Tibial artery (tissue), 4 donors: ENCODE results near the gene IARS1.

Experiments
- DNase-seq, 2 donors: peaks; one replicate each; pipeline ENCODE4 v3.0.0-alpha.2; 2019
- H3K27ac ChIP-seq, 2 donors: fragments of 200-600 bp; sonication (generic) in 1 of 2; 1 replicate in 1 of 2; 2 replicates in 1 of 2; pipeline ENCODE4 v1.5.1; 2018 to 2019; ENCODE audit warnings: mild to moderate bottlenecking in 1 of 2
- H3K27me3 ChIP-seq, 2 donors: fragments of 200-600 bp; sonication (generic) in 1 of 2; one replicate each; pipeline versions ENCODE4 v1.5.1 to v1.6.0; 2016 to 2019
- H3K36me3 ChIP-seq, 3 donors: fragments of 200-600 bp; sonication (generic) in 2 of 3; one replicate each; pipeline ENCODE4 v1.5.1; 2016 to 2019; ENCODE audit warnings: mild to moderate bottlenecking in 2 of 3
- H3K4me1 ChIP-seq, 4 donors: fragments of 200-600 bp; sonication (generic) in 2 of 4; 1 replicate in 3 of 4; 2 replicates in 1 of 4; pipeline ENCODE4 v1.5.1; 2016 to 2019
- H3K4me3 ChIP-seq, 2 donors: fragments of 200-600 bp; sonication (generic) in 1 of 2; 1 replicate in 1 of 2; 2 replicates in 1 of 2; pipeline ENCODE4 v1.5.1; 2018 to 2019; ENCODE audit warnings: mild to moderate bottlenecking in 2 of 2
- H3K9me3 ChIP-seq, 3 donors: fragments of 200-600 bp; sonication (generic) in 1 of 3; one replicate each; pipeline ENCODE4 v1.5.1; 2016 to 2019
- CTCF ChIP-seq, 2 experiments: fragments of 200-600 bp in 1 of 2; fragments of 450-650 bp in 1 of 2; IDR thresholded peaks; one replicate each; pipeline ENCODE4 v1.5.1; 2017 to 2019; ENCODE audit warnings: antibody characterized with exemption in 2 of 2, mild to moderate bottlenecking in 1 of 2, moderate library complexity in 1 of 2
- intact Hi-C: fragments of 100-400 bp; cut with DNase I; formaldehyde crosslinking; loops from one replicate; pipeline ENCODE4 v1.15.0; 2023; ENCODE audit warnings: low total_unique reads

Gene IARS1

GRCh38 chr9:92308893-92309292 lies 15.4 kb upstream of the IARS1 start:
- H3K27ac ChIP-seq = no peak overlapping the region
- TF ChIP-seq CTCF (IDR thresholded peaks at IDR 0.05) = no peak
- no peaks in the 10 kb centered on the region for H3K27me3 ChIP-seq
- H3K4me3 ChIP-seq = no peak overlapping the region
- H3K9me3 ChIP-seq = no peaks in the 10 kb centered on the region
- peaks cover 80 to 81% (median 80%) of the 10 kb centered on the region in 3 donors for H3K36me3 ChIP-seq
- intact Hi-C loops = loop anchor here (10.0 kb wide), 1 partner anchor 446 kb away; no protein-coding TSS in a partner anchor
- no peaks in the 10 kb centered on the region for H3K4me1 ChIP-seq
- DNase-seq = no peak

DNA sequence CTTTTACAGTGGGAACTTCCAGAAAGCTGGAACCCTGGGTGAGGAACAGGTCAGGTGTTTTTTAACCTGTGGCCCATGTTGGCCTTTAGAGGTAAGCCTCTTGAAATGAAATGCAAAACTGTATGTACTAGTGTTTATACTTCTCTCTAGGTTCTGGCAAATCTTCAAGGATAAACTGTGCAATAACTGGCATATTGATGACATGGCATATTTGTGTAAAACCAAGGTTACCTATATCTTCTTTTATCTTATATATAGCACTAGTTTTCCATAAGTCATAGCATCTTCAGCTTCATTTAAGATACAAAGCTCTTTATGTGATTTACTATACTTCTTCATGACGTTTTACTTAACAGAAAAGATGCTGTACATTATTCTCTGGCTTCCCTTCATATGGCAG lies 7.4 kb upstream of the IARS1 start:
- no peak for TF ChIP-seq CTCF (IDR thresholded peaks at IDR 0.05)
- intact Hi-C loops = loop anchor here (10.0 kb wide), 1 partner anchor 454 kb away; no protein-coding TSS in a partner anchor
- H3K4me3 ChIP-seq = no peak overlapping the region
- H3K9me3 ChIP-seq = no peaks in the 10 kb centered on the region
- peaks cover 83 to 91% (median 84%) of the 10 kb centered on the region in 3 donors for H3K36me3 ChIP-seq
- H3K4me1 ChIP-seq = no peaks in the 10 kb centered on the region
- no peaks in the 10 kb centered on the region for H3K27me3 ChIP-seq
- no peak overlapping the region for H3K27ac ChIP-seq
- no peak for DNase-seq

- H3K27me3 ChIP-seq = no peaks in the 10 kb centered on the region
- H3K4me3 ChIP-seq = no peak overlapping the region
- peaks cover 0 to 8% (median 7%) of the 10 kb centered on the region in 4 donors for H3K4me1 ChIP-seq
- DNase-seq = no peak
- peaks cover 65 to 72% (median 65%) of the 10 kb centered on the region in 3 donors for H3K36me3 ChIP-seq
- TF ChIP-seq CTCF (IDR thresholded peaks at IDR 0.05) = no peak
- H3K27ac ChIP-seq = no peak overlapping the region
- H3K9me3 ChIP-seq = no peaks in the 10 kb centered on the region
- intact Hi-C loops = no loop called here
These were observed 5.6 kb upstream of the IARS1 start for GRCh38 chr9:92299116-92299515.

DNA sequence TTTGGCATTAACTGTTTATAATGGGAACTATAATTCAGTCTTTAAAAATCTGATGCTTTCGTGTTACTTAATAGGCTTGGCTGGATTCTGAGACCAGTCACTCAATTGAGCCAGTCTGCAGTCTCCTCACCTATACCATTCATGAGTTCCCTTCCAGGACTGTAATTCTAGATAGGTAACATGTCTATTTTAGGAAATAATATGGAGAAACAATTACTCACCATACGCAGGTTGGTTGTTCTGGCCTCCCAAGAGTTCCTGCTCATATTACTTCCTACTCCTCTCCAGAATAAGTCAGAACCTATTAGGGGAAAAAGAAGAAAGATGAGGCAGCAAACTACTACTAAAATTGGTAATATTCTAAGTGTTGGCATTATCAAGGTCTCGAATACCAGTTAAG lies 4.5 kb upstream of the IARS1 start:
- no peaks in the 10 kb centered on the region for H3K27me3 ChIP-seq
- peaks cover 54 to 62% (median 55%) of the 10 kb centered on the region in 3 donors for H3K36me3 ChIP-seq
- DNase-seq = no peak
- intact Hi-C loops = no loop called here
- H3K27ac ChIP-seq = no peak overlapping the region
- peaks cover 0 to 10% (median 7%) of the 10 kb centered on the region in 4 donors for H3K4me1 ChIP-seq
- TF ChIP-seq CTCF (IDR thresholded peaks at IDR 0.05) = no peak
- no peak overlapping the region for H3K4me3 ChIP-seq
- no peaks in the 10 kb centered on the region for H3K9me3 ChIP-seq

DNA sequence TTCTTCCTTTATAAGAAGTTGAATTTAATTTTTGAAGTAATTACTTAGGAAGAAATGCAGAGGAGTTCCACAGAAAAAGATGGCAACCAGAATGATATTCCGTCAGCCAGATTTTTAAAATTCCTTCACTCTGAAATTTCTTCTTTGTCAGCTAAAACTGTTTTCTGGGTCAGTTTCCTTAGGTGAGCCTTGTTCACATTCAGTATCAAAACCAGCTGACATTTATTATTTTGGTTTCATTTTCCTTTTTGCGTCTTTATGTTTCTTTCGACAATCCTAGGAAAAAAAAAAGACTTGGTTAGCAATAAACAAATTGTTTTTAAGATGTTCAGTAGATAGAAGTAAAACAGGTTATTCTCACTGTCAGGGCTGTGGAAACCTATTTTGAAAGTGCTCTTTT lies 4.1 kb upstream of the IARS1 start:
- no peak for TF ChIP-seq CTCF (IDR thresholded peaks at IDR 0.05)
- peaks cover 50 to 57% (median 51%) of the 10 kb centered on the region in 3 donors for H3K36me3 ChIP-seq

GRCh38 chr9:92295827-92296258 lies 2.3 kb upstream of the IARS1 start:
- H3K9me3 ChIP-seq = no peaks in the 10 kb centered on the region
- peaks cover 0 to 28% (median 17%) of the 10 kb centered on the region in 4 donors for H3K4me1 ChIP-seq
- peaks cover 36 to 41% (median 40%) of the 10 kb centered on the region in 3 donors for H3K36me3 ChIP-seq
- no peak overlapping the region for H3K27ac ChIP-seq
- DNase-seq = no peak
- intact Hi-C loops = no loop called here
- H3K4me3 ChIP-seq = no peak overlapping the region
- TF ChIP-seq CTCF (IDR thresholded peaks at IDR 0.05) = no peak
- H3K27me3 ChIP-seq = no peaks in the 10 kb centered on the region

More for the DNA sequence above, 4.1 kb upstream of the IARS1 start:
- Histone ChIP-seq H3K4me3 (no peak overlapping the region), H3K4me1 (peaks cover 0 to 14% (median 9%) of the 10 kb centered on the region in 4 donors), H3K9me3 (no peaks in the 10 kb centered on the region), H3K27ac (no peak overlapping the region), H3K27me3 (no peaks in the 10 kb centered on the region)
- intact Hi-C loops = no loop called here
- DNase-seq = no peak
